ENCODE data around the gene NDE1.
"Not testable (repeated sequence)": the region's sequence is repeated elsewhere in the genome, so short reads cannot be mapped to it uniquely, and the experiment has no call there.

The NDE1 gene

DNA sequence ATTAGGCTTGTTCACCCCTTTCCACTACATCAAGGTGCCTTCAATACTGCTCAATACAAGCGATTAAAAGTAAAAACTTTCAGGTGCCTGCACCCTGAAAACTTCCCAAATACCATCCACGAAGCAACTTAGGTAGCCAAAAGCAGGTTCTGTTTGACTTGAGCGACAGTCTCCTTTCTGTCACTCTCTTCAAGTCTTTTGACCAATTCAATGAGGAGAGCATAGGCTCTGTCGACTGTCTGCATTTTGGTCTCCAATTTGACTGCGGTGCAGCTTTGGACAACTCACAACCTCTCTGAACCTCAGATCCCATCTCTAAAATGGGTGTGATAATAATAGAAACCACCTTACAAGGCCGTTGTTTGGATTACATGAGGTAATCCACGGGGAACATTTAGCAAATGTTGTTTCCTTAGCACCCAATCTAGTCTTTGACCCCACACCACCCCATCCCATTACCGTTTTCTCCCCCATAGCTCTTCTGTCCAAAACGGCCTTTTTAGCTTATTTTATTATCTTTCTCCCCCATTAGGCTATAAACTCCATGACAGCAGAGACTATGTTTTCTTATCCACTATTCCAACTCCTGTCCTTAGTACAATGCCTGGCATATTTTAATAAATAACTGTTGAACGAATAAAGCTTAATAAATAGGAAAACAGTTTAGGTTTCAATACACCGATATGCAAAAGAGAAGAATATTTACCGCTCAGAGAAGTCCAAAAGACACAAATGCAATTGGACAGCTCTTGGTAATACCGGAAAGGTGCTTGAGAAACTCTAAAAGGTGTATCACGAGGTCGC is 8.1 kb upstream of the NDE1 start:
- H3K4me3 ChIP-seq (ENCODE audit: low read depth, low read length), result peak overlapping the region; percentile 83
- TF ChIP-seq, protein P1, sequence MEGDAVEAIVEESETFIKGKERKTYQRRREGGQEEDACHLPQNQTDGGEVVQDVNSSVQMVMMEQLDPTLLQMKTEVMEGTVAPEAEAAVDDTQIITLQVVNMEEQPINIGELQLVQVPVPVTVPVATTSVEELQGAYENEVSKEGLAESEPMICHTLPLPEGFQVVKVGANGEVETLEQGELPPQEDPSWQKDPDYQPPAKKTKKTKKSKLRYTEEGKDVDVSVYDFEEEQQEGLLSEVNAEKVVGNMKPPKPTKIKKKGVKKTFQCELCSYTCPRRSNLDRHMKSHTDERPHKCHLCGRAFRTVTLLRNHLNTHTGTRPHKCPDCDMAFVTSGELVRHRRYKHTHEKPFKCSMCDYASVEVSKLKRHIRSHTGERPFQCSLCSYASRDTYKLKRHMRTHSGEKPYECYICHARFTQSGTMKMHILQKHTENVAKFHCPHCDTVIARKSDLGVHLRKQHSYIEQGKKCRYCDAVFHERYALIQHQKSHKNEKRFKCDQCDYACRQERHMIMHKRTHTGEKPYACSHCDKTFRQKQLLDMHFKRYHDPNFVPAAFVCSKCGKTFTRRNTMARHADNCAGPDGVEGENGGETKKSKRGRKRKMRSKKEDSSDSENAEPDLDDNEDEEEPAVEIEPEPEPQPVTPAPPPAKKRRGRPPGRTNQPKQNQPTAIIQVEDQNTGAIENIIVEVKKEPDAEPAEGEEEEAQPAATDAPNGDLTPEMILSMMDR (IDR thresholded peaks at IDR 0.05; ENCODE audit: insufficient read depth, low read depth, low read length, missing control alignments), result no peak
- DNase-seq (ENCODE audit: low read depth), result peak; percentile 29

DNA sequence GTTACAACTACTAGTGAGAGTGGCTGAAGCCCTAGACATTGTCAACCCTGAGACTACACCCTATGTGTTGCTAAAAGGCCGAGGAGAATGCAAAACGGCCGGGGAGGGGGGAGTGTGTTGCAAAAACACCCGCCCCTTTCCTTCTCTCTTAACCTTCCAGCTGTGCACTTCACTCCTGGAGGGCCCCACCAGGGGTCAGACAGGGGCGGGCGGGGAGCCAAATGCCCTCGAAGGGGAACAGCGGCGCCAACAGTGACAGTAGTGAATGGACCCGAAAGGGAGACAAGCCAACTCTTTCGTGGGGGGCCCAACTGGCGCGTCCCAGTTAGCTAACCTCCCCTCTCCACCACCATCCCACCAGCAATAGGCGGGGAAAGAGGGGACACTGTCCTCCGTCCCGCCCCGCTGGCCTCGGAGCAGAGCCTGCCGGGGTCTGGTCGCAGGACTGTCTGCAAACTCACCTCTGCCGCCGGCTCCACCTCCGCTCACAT is 7.4 kb upstream of the NDE1 start:
- peak overlapping the region; percentile 83 for H3K4me3 ChIP-seq (ENCODE audit: low read depth, low read length)
- DNase-seq (ENCODE audit: low read depth), result peak; percentile 94
- TF ChIP-seq, protein P1 (IDR thresholded peaks at IDR 0.05; ENCODE audit: insufficient read depth, low read depth, low read length, missing control alignments), result peak; percentile 40

DNA sequence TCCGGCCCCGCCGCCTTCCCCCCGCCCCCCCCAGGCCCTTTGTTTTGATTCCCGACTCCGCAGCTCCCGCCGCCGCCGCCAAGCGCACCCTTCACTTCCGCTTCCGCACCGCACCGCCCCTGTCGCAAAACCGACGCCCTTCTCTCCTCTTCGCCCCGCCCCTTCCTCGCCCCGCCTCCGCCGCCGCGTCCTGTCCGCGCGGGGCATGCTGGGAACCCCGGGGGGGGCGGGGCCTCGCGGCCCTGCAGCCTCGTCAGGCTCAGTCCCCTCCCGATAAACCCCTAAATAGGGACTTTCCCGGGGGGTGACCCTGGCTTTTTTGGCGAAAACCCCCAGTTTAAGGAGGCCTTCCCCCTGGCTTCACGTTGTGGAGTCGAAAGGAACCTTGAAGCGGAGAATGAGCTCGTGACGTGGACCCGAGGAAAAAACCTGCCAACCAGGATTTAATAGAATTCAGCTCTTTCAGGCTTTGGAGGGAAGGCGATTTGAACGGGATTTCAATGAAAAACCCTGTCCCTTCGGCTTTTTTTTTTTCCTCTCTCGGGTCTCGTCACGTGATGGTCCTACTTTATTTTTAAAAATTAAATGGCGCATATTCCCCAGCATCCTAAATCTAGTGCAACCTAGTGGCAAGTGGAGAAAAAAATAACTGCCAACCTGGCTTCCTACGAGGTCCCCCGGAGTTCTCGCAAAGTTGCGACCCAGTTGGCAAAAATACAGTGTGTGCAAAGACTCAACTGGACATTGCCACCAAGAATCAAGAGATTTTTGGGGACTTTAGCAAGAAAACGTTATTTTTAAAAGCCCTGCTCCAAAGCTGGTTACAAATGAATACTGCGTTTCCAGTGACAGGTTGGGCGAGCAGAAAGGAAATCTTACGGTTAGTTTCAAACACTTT is 6.7 kb upstream of the NDE1 start, which contains the start of gene MARF1:
TSS of gene MARF1 (minus strand) at position 107 of the 898 bp plus-strand sequence. CDS start 3,921 bp downstream, outside the sequence.
- DNase-seq (ENCODE audit: low read depth), result peak; percentile 98
- TF ChIP-seq, protein P1 (IDR thresholded peaks at IDR 0.05; ENCODE audit: insufficient read depth, low read depth, low read length, missing control alignments), result peak; percentile 33
- peak within 1 kb of the TSS; percentile 88 for H3K4me3 ChIP-seq (ENCODE audit: low read depth, low read length)

DNA sequence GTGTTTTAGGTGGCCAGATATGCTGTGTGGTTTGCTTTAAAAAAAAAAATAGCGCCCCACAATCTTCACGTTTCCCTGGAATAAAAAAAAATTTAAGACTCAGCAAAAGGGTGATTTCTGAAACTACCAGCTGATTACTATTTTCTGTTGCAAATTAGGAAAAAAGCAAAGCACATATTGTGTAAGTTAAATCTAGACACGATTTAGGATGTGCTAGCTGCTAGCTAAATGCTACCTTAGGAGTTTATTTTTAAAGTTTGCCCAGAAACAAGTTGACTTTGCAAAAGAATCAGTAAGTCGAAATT is 6.1 kb upstream of the NDE1 start:
- TF ChIP-seq, protein P1 (IDR thresholded peaks at IDR 0.05; ENCODE audit: insufficient read depth, low read depth, low read length, missing control alignments), result no peak
- H3K4me3 ChIP-seq (ENCODE audit: low read depth, low read length), result peak overlapping the region; percentile 88

DNA sequence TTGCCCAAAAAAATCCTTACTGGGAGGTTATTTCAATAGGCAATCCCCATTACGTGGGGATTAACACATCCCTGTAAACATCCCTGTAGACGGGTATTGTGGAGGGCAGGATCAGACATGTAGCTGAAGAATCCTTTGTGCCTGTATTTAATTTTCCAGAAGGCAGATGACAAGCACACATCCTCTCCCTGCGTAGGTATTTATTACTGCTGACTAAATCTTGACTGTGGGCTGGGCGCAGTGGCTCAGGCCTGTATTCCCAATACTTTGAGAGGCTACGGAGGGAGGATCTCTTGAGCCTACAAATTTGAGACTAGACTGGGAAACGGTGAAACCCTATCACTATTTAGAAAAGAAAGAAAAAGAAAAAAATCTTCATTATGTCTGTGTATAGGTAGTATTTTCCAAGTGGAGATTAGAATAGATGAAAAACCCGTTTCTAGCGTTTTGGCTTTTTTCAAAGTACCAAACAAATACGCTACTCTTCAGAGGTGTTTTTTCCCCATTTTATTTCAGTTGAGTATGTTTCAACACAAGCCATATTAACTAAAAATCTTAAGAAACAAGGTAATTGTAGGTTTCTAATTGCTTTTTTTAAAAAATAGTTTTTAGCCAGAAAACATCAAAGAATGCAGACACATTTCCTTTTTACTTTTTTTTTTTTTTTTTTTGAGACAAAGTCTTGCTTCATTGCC is 5.6 kb upstream of the NDE1 start:
- peak overlapping the region; percentile 88 for H3K4me3 ChIP-seq (ENCODE audit: low read depth, low read length)
- peak; percentile 29 for DNase-seq (ENCODE audit: low read depth)
- TF ChIP-seq, protein P1 (IDR thresholded peaks at IDR 0.05; ENCODE audit: insufficient read depth, low read depth, low read length, missing control alignments), result no peak

More for the DNA sequence above, 6.1 kb upstream of the NDE1 start:
- DNase-seq (ENCODE audit: low read depth), result no peak

DNA sequence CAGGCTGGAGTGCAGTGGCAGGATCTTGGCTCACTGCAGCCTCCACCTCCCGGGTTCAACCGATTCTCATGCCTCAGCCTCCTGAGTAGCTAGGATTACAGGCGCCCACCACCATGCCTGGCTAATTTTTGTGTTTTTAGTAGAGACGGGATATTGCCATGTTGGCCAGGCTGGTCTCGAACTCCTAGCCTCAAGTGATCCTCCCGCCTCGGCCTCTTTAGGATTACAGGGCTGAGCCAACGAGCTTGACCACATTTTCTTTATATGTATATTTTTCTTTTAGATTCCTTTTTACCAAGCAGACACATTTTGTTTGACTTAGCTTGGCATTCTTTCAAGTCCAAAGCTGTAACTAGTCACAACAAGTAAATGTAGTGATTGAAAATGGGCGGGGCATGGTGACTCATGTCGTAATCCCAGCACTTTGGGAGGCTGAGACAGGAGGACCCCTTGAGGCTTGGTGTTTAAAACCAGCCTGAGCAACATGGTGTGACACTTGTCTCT is 5.0 kb upstream of the NDE1 start:
- DNase-seq (ENCODE audit: low read depth), result peak; percentile 81
- peak overlapping the region; percentile 88 for H3K4me3 ChIP-seq (ENCODE audit: low read depth, low read length)

DNA sequence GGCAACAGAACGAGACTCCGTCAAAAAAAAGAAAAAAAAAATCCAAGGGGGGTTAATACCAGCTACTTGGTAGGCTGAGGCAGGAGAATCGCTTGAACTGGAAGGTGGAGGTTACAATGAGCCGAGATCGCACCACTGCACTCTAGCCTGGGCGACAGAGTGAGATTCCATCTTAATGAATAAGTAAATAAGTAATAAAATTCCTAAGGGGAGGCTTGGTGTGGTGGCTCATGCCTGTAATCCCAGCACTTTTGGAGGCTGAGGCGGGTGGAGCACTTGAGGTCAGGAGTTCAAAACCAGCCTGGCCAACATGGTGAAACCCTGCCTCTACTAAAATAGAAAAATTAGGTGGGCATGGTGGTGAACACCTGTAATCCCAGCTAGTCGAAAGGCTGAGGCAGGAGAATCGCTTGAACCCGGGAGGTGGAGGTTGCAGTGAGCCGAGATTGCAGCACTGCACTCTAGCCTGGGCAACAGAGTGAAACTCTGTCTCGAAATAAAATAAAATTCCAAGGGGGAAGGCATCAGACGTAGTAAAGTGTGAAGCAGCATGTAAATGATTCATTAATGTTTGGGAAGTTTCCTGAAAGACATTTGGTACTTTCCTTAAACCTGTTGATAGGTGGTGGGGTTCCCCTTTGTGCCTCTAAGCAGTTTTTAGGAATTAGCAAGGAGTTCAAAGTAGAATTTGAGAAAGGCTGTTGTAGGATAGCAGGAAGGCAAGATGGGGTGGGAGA is 3.3 kb upstream of the NDE1 start:
- DNase-seq (ENCODE audit: low read depth); H3K4me3 ChIP-seq (ENCODE audit: low read depth, low read length): not testable (repeated sequence)

Data from GM12865 (cell line).